ENCODE data around the gene HAND2. TPM values are rescaled to one million over a fixed set of nuclear protein-coding genes. Genes with fewer than 3 reads are reported as not detected.

HAND2 gene
- total RNA-seq, 4 donors from 2014 or later, result 4.2 to 29.2 (median 12.3) TPM

- no peak for TF ChIP-seq CTCF (IDR thresholded peaks at IDR 0.05)
- ATAC-seq (ENCODE audit: low FRiP score), result no peak
- no peak for DNase-seq (ENCODE audit: low spot score)
These were observed 16.7 kb upstream of the HAND2 start for GRCh38 chr4:173546776-173547175.

GRCh38 chr4:173545440-173545839 is 15.4 kb upstream of the HAND2 start:
- TF ChIP-seq CTCF (IDR thresholded peaks at IDR 0.05), result no peak
- DNase-seq (ENCODE audit: low spot score) (no peak), ATAC-seq (ENCODE audit: low FRiP score) (no peak)

GRCh38 chr4:173543266-173543665 is 13.2 kb upstream of the HAND2 start:
- ATAC-seq (ENCODE audit: low FRiP score) (no peak), DNase-seq (ENCODE audit: low spot score) (no peak)
- TF ChIP-seq CTCF (IDR thresholded peaks at IDR 0.05), result no peak

GRCh38 chr4:173539986-173540385 is 10.0 kb upstream of the HAND2 start:
- DNase-seq (ENCODE audit: low spot score) (no peak), ATAC-seq (ENCODE audit: low FRiP score) (no peak)

GRCh38 chr4:173538909-173539445 is 8.9 kb upstream of the HAND2 start:
- ATAC-seq (ENCODE audit: low FRiP score) (no peak), DNase-seq (ENCODE audit: low spot score) (no peak)
- TF ChIP-seq CTCF (IDR thresholded peaks at IDR 0.05), result no peak

More at GRCh38 chr4:173539986-173540385, 10.0 kb upstream of the HAND2 start:
- TF ChIP-seq CTCF (IDR thresholded peaks at IDR 0.05), result no peak

- DNase-seq (ENCODE audit: low spot score), result no peak
- no peak for TF ChIP-seq CTCF (IDR thresholded peaks at IDR 0.05)
- no peak for ATAC-seq (ENCODE audit: low FRiP score)
These were observed 8.3 kb upstream of the HAND2 start for GRCh38 chr4:173538148-173538908.

- DNase-seq (ENCODE audit: low spot score) (no peak), ATAC-seq (ENCODE audit: low FRiP score) (no peak)
- no peak for TF ChIP-seq CTCF (IDR thresholded peaks at IDR 0.05)
These were observed 7.7 kb upstream of the HAND2 start for GRCh38 chr4:173537613-173538147.
